Endometrial microvascular endothelial cells (primary cell): ENCODE data around the gene FAM13A. TPM values are rescaled to one million over a fixed set of nuclear protein-coding genes. Genes with fewer than 3 reads are reported as not detected.
"Not testable (repeated sequence)": the region's sequence is repeated elsewhere in the genome, so short reads cannot be mapped to it uniquely, and the experiment has no call there.

ENCODE experiments used
- in situ Hi-C: cut with HindIII; loops from 2 replicates; pipeline ENCODE4 v1.10.0; 2017; ENCODE audit warnings: low sequenced_read_pairs, low pct_unique_long_range_greater_than_20kb; ENCODE audit errors: inconsistent ontology term
- total RNA-seq: library from RNA; depleted of rRNA; stranded (reverse); fragments of >200 nt; gene quantifications from one replicate; pipeline ENCODE4 v1.2.3, GENCODE V29; 2015; ENCODE audit errors: inconsistent ontology term

Gene FAM13A
- total RNA-seq = 3.9 TPM

DNA sequence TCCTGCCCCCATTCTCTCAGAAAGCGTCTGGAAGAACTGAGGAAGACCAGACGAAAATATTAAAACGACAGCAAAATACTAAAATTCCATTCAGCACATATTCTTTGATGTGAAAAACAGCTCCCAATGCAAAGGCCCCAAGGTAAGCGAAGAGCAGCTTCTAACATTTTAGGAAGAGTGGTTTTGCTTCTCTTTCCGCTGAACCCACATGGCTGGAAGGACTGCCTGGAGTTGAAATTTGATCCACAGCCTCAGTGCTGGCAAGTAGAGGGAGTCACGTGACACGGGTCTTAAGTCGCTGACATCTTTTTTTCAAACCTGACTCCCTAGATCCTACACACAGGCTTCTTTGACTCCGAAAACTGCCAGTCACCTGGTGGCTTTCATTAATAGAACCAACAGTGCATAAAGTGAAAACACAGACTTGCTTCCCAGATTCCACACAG lies at the start of gene FAM13A:
FAM13A (minus strand) TSS at position 233 of the 446 bp plus-strand sequence; CDS start at position 12, 221 bp downstream.
- in situ Hi-C loops = no loop called here

DNA sequence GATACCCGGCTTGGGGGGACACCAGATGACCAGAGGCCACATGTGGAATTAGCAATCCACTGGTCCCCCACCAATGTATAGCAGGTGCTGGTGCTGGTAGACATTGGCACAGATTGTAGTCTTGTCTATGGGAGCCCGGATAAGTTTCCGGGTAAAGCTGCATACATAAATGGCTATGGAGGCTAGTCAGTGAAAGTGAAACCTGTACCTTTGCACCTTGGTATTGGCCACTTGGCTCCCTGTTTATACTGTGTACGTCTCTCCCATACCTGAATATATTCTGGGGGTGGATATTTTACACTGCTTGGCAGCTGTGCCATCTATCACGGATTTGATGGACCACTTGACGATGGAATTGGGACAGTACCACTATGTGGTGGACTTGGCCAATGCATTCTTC lies 48.7 kb upstream of the FAM13A start:
- in situ Hi-C loops = no loop called here

DNA sequence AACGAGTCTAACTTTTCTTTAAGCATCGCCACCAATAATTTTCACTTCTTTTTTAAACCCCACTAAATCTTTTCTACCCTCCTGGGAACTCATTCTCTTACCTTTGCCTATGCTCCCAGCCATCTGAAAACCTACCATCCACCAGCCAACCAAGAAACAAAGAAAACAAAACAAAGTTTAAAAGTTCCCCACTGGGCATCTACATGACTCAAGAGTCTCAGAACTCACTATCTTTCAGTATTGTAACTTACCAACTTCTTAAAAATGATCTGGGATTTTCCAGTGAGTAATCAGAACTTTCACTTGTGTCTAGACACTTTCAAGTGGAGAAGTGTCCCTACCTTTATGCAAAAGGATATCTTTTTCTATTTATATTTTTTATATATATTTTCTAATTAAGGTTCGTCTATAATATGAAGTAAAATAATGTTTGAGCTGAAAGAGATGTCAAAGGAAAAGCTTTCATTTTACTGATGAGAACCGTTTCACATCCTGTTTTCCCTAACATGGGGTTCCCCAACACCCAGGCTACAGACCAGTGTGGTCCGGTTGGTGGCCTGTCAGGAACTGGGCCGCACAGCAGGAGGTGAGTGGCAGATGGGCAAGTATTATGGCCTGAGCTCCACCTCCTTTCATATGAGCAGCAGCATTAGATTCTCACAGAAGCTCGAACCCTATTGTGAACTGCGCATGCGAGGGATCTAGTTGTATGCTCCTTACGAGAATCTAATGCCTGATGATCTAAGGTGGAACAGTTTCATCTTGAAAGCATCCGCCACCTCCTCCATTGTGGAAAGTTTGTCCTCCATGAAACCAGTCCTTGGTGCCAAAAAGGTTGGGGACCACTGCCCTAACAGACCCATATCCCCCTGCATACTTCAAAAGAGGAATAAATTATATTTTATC lies 44.5 kb upstream of the FAM13A start:
- in situ Hi-C loops = no loop called here

- in situ Hi-C loops = no loop called here
Observed at GRCh38 chr4:89100853-89101252, 43.9 kb upstream of the FAM13A start.

DNA sequence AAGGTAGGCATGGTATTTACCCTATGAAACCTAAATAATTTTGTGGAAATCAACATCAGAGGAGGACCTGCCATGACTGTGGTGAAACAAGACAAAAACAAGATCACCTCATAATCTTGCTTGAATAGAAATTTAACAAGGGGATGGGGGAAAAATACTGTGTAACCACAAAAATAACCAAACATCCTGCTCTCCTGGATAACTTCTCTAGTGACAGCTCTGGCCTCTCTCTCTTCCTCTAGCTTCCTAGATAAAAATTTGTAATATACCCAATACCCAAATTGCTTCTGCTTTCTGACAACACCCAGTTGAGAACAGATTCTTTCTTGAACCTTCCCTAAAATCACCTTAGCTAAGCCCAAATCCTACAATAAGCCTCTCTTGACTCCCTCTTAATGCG lies 42.5 kb upstream of the FAM13A start:
- in situ Hi-C loops = no loop called here

DNA sequence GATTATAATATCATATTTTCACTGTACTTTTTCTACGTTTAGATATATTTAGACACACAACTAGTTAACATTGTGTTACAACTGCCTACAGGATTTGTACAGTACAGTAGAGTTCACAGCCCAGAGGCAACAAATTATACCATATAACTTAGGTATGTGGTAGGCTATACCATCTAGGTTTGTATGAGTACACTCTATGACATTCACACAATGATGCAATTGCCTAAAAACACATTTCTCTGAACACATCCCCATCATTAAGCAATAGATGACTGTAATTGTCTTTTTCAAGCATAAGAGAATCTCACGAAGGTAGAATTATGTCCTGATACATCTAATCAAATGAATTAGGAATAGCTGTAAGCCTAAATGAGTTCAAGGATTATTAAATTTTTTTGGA lies 42.0 kb upstream of the FAM13A start:
- in situ Hi-C loops = no loop called here

DNA sequence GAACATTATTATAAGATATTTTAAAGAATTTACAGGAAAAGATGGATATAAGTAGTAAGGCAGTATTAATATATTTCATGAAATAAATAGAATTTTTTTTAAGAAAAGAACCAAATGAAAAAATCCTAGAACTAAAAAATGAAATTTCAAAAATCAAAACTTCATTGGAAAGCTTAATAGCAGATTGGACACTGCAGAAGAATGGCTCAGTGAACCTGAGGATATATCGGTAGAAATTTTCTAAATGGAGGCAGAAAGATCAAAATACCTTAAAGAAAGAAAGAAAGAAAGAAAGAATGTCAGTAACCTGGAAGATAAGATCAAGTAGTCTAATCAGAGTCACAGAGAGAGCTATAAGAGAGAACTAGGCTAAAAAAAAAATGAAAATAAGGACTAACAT lies 21.3 kb upstream of the FAM13A start:
- in situ Hi-C loops = no loop called here

DNA sequence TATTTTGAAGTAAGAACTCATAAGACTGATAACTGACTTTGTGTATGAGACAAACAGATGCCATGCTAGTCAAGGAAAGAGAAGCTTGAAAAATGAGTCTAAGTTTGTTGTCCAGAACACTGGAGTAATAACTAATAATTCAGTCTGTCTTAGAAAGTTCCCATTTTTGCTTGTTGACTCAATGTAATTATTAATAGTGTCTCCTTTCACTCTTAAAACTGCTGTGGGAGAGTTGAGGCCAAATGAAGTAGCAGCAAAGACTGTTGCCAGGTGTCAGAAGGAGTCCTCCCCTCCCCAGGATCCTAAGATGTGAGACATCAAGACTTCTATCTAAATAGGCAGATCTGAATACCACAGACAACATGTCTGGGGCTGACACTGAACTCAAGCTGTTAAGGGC lies 20.8 kb upstream of the FAM13A start:
- in situ Hi-C loops = no loop called here

GRCh38 chr4:89072921-89073320 lies 15.9 kb upstream of the FAM13A start:
- in situ Hi-C loops = no loop called here

GRCh38 chr4:89071311-89071710 lies 14.3 kb upstream of the FAM13A start:
- in situ Hi-C loops = no loop called here

GRCh38 chr4:89070041-89070440 lies 13.1 kb upstream of the FAM13A start:
- in situ Hi-C loops = no loop called here

DNA sequence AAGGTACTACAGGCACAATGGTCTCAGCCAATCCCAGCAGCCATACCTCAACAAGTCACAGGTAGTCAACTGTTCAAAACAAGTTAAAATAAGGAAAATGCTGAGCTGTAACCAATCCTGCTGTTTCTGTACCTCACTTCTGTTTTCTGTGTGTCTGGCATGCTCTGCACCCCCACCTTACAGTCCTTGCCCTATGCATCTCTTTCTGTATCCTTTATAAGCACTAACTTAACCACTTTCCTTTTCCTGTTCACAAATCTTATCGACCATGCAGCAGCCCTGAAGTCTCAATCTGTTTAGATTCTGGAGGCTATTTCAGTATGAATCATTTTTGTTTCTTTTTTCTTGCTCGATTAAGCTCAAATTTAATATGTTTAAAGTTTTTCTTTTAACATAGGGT lies 12.5 kb upstream of the FAM13A start:
- in situ Hi-C loops = no loop called here

GRCh38 chr4:89067417-89067816 lies 10.4 kb upstream of the FAM13A start:
- in situ Hi-C loops = no loop called here

- in situ Hi-C loops = no loop called here
Observed at GRCh38 chr4:89064848-89065247, 7.9 kb upstream of the FAM13A start.

DNA sequence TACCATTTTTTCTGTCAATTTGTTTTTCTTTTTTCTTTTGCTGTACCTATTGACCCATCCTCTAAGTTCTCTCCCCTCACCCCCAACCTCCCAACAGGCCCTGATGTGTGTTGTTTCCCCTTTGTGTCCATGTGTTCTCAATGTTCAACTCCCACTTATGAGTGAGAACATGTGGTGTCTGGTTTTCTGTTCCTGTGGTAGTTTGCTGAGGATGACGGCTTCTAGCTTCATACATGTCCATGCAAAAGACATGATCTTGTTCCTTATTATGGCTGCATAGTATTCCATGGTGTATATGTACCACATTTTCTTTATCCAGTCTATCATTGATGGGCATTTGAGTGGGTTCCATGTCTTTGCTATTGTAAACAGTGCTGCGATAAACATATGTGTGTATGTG lies 859 bp upstream of the FAM13A start:
- in situ Hi-C loops = not testable (repeated sequence)

- in situ Hi-C loops = no loop called here
Observed at GRCh38 chr4:89056292-89056952, 563 bp downstream of the FAM13A start.

DNA sequence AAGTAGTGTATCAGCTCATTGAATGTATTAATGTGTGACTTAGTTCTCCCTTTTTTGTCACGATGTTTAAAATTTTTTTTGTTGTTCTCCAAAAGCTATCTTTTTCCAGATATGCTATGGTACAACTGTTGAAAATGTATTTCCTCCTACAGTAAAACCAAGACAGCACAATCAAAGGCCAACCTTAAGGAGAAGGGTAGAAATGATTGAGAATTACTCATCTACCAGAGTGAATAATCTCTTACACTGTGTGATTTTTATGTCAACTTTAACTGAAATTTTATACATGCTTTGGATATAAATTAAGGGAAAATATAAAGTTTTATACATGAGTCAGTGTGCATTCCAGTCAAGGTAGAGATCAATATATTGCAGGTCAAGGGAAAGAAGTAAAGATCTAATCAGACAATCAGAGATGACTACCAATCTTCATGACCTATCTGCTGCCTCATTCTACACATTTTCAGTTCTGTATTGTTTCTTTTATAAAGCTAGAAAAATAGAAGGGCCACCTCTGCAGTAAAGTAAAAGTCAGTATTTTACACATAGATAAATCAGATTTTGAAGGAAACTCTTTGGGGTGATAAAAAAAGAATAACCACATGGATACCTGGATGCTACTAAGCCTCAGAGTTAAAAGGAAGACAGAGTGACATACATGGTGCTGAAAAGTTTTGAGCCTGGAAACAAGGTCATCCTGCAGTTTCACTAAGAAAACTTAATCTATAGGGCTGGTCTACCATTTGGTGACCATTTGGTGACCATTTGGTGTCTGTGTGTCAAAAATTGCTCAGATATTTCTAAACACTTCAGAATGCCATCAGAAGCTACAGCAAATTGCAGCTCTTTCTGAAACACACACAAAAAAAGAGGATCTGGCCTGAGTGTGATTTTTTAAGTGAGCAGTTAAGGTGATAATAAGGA lies 1.6 kb downstream of the FAM13A start:
- in situ Hi-C loops = no loop called here

DNA sequence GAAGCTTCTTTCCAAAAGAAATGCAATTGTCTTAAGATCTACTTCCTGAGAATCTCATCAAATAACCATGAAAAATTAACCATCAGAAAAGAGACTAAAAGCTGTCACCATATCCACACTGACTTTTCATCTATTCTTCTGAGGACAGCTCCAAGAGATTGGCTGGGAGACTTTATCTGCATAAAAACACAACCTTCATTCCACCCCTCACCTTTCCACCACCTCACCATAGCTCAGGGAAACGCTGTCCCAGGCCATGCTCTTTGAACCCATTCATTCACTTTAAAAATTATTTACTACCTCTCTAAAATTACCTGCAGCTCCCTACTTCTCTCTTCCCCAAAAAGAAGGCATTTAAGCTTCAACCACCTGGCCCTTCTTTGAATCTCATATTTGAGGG lies 2.4 kb downstream of the FAM13A start:
- in situ Hi-C loops = no loop called here

DNA sequence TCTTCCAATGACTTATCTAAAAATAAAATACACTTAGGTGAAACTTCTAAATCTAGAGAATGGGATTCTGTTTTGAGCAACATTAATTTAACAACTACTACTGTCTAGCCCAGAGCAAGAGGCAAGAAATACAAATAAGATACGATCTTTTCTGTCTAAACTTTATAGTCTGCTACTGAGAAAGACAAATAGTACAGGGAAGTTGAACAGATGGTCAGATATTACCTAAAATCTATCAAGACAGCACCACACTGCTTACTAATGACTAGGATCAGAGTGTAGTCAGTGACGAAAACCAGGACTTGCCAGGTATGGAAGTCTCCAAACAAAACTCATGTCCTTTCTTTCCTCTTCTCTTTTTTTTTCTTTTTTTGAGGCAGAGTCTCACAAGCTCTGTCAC lies 7.1 kb downstream of the FAM13A start:
- in situ Hi-C loops = no loop called here
